Parathyroid adenoma (tissue), 2 donors: ENCODE data around the gene PRR13.

Experiments used
- H2AFZ ChIP-seq: fragments of 300-600 bp; sonication (generic); one replicate; pipeline ENCODE4 v1.7.0; 2017; ENCODE audit warnings: antibody characterized with exemption, mild to moderate bottlenecking
- H3K27ac ChIP-seq: fragments of 300-600 bp; sonication (generic); one replicate; pipeline ENCODE4 v1.7.0; 2017
- H3K27me3 ChIP-seq: fragments of 300-600 bp; sonication (generic); one replicate; pipeline ENCODE4 v1.7.0; 2017; ENCODE audit warnings: low read length; ENCODE audit not compliant: control insufficient read depth, insufficient read depth
- H3K36me3 ChIP-seq: fragments of 300-600 bp; sonication (generic); one replicate; pipeline ENCODE4 v1.7.0; 2017; ENCODE audit warnings: low read length; ENCODE audit not compliant: control insufficient read depth, insufficient read depth
- H3K4me1 ChIP-seq: fragments of 300-600 bp; sonication (generic); one replicate; pipeline ENCODE4 v1.7.0; 2017; ENCODE audit warnings: control low read depth
- H3K4me2 ChIP-seq: fragments of 300-600 bp; sonication (generic); one replicate; pipeline ENCODE4 v1.7.0; 2017; ENCODE audit warnings: low read length
- H3K4me3 ChIP-seq: fragments of 300-600 bp; sonication (generic); one replicate; pipeline ENCODE4 v1.7.0; 2017; ENCODE audit warnings: low read depth, low read length
- H3K79me2 ChIP-seq: fragments of 300-600 bp; sonication (generic); one replicate; pipeline ENCODE4 v1.7.0; 2017; ENCODE audit warnings: control low read depth
- H3K9ac ChIP-seq: fragments of 300-600 bp; sonication (generic); one replicate; pipeline ENCODE4 v1.7.0; 2017; ENCODE audit warnings: mild to moderate bottlenecking
- H3K9me3 ChIP-seq: fragments of 300-600 bp; sonication (generic); one replicate; pipeline ENCODE4 v1.7.0; 2017; ENCODE audit warnings: low read length; ENCODE audit not compliant: control insufficient read depth
- TF ChIP-seq, protein P1 (sequence below): fragments of 300-600 bp; sonication (generic); IDR thresholded peaks from one replicate; pipeline ENCODE4 v1.7.0; 2017; ENCODE audit warnings: antibody characterized with exemption, mild to moderate bottlenecking
- donor health status: primary hyperparathyroidism.

The PRR13 gene

DNA sequence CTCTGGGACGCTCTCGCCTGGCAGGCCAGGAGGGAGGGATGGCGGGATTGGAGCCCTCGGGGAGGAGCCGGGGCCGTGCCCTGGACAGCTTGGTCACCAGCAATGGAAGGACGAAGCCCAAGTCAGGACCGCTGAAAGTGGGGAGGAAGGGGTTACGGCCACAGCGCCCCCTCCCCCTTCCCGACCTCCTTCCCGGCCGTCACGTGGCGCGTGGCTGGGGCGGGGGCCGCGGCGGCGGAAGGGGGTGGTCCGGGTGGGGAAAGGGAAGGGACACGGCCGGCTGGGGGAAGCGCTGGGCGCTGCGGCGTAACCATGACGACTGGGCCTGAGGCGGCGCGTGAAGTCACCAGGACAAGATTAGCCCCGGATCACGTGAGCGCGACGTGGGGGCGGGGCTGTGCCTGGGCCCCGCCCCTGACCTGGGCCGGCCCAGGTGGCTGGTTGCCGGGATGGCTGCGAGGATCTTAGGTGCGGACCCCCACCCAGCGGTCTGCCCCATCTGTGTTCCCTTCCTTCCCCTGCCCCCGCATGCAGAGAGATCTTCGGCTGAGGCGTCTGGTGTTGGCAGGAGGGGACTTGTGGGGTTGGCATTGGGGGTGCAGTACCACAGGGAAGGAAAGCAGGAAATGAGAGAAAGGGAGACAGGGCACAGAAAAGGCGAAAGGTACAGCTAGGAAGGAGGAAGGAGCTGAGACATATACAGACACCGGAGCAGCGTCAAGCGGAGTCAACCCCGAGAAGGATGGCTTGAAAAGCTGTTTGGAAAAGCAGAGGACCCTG, 51.5 kb downstream of the PRR13 start:
- TF ChIP-seq, protein P1, sequence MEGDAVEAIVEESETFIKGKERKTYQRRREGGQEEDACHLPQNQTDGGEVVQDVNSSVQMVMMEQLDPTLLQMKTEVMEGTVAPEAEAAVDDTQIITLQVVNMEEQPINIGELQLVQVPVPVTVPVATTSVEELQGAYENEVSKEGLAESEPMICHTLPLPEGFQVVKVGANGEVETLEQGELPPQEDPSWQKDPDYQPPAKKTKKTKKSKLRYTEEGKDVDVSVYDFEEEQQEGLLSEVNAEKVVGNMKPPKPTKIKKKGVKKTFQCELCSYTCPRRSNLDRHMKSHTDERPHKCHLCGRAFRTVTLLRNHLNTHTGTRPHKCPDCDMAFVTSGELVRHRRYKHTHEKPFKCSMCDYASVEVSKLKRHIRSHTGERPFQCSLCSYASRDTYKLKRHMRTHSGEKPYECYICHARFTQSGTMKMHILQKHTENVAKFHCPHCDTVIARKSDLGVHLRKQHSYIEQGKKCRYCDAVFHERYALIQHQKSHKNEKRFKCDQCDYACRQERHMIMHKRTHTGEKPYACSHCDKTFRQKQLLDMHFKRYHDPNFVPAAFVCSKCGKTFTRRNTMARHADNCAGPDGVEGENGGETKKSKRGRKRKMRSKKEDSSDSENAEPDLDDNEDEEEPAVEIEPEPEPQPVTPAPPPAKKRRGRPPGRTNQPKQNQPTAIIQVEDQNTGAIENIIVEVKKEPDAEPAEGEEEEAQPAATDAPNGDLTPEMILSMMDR = no peak
- Histone ChIP-seq H3K79me2 (no peaks in the 10 kb centered on the region), H3K4me1 (peaks cover 25% of the 10 kb centered on the region), H3K27me3 (no peaks in the 10 kb centered on the region), H3K36me3 (no peaks in the 10 kb centered on the region), H3K9ac (no peak overlapping the region), H3K4me2 (peak overlapping the region; percentile 95), H3K4me3 (peak overlapping the region; percentile 71), H3K27ac (peak overlapping the region; percentile 61), H2AFZ (peak overlapping the region; percentile 82), H3K9me3 (no peaks in the 10 kb centered on the region)

- TF ChIP-seq, protein P1 = no peak
- Histone ChIP-seq H3K79me2 (no peaks in the 10 kb centered on the region), H2AFZ (peak overlapping the region; percentile 82)
Measured at GRCh38 chr12:53493610-53494391, 52.3 kb downstream of the PRR13 start.

More at GRCh38 chr12:53493610-53494391, 52.3 kb downstream of the PRR13 start:
- Histone ChIP-seq H3K36me3 (no peaks in the 10 kb centered on the region), H3K4me2 (peak overlapping the region; percentile 95), H3K27ac (peak overlapping the region; percentile 61), H3K4me3 (peak overlapping the region; percentile 71), H3K27me3 (no peaks in the 10 kb centered on the region), H3K9ac (no peak overlapping the region), H3K4me1 (peaks cover 25% of the 10 kb centered on the region), H3K9me3 (no peaks in the 10 kb centered on the region)
